T1000 (cell line): ENCODE measurements around the gene THSD7A.

Experiments used
- DNase-seq: peaks from one replicate; lab custom pipeline; 2025; ENCODE audit warnings: mixed read lengths; lab: John Stamatoyannopoulos, UW

The THSD7A gene

DNA sequence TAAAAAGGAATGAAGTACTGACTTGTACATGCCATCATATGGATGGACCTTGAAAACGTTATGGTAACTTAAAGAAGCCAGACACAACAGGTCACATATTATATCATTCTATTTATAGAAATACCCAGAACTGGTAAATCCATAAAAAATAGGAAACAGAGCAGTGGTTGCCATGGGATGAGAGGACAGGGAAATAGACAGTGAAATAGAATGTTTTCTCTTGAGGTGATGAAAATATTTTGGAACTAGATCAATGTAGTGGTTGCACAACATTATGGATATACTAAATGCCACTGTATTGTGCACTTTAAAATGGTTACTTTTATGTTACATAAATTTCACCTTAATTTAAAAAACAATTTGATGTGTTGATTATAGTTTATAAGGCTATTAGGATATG, 318.5 kb downstream of the THSD7A start:
- DNase-seq: no peak

GRCh38 chr7:11507929-11508328, 324.1 kb downstream of the THSD7A start:
- no peak for DNase-seq

DNA sequence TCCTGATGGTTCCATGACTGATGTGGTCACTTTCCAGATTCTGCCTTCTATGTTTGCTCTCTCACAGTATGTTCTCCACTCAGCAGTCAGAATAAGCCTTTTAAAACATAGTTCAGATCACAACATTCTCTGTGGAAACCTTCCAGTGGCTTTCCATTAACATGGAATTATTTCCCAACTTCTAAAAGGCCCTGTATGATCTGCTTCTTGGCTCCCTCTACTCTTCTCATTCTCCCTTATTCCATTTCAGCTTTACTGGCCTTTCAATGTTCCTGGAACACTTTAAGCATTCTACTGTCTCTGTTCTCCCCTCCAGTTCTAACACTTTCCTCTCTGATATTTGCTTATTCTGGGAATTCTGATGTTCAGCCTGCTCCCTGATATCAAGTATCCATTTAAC, 325.6 kb downstream of the THSD7A start:
- no peak for DNase-seq

DNA sequence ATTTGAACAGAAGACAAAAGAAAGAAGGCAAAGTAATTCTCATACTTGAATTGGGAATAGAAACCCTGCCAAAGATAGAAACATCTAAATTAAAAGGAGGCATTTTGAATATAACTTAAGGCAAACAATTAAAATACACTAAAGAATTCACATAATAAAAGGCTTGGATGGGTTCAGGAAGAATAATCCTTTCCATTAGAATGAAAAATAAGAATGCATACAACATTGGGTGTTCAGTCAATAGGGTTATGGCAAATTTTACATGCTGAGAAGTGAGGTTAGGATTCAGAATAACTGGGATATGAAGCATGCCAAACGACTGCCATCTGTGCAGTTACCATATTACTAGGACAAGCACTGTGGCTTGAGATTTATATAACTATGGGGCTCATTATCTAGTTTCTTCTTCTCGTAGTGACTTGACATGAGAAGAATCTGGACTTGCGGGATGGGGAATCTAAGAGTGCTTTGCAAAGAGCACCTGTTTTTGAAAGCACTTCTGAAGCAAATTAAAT, 326.5 kb downstream of the THSD7A start:
- no peak for DNase-seq

- no peak for DNase-seq
These were observed 339.7 kb downstream of the THSD7A start for GRCh38 chr7:11492307-11492706.

DNA sequence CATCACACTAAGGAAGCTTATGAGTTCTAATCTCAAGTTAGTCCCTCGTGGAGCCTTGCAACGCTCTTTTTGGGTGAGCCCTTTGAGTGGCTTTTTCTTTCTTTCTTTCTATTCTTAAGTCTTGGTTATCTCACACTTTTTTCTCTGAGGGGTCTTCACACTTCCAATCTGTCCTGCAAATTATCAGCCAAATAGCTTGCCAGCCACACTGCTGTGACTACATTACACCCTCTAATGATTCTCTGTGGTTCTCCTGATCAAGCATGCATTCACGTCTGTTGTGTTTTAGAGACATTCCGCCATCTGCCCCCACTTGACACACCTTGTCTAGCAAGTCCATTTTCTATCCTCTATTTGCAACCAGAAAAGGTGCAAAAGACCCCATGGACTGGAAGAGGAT, 340.2 kb downstream of the THSD7A start:
- DNase-seq: no peak

- DNase-seq: no peak
These were observed 342.7 kb downstream of the THSD7A start for GRCh38 chr7:11489280-11489679.

DNA sequence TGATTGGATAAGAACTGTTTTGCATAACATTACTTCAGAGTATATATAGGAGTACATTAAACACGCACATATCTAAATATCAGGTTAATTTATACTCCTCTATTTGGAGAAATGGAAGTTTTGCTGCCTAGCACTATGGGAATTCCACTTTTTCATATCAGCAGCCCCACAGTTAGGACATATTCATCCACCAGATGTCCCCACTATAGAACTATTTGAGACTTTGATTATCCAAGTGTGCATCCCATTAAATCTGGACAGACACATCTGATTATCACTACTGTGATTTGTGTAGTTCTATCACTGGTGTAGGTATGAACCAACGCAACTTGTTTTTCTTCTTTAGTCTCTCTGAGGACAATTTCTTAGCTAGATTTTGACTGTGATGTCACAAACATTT, 345.7 kb downstream of the THSD7A start:
- DNase-seq: no peak

DNA sequence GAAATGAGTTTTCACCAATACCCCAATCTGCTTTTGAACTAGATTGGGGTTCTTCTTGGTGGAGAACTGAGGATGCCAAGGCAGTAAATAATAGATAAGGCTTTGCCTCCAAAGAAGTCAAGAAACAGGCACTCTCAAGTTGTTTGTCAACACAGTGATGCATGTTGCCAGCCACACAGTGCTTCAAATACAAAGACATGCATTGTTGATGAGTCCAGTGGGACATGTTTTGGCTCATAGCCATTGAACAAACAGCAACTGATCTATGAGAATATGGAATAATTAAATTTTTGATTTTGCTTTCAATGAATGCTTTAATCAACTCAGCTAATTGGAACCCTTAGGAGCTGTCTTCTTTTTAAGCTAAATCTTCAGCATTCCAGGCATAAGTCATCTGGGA, 346.4 kb downstream of the THSD7A start:
- DNase-seq: no peak

DNA sequence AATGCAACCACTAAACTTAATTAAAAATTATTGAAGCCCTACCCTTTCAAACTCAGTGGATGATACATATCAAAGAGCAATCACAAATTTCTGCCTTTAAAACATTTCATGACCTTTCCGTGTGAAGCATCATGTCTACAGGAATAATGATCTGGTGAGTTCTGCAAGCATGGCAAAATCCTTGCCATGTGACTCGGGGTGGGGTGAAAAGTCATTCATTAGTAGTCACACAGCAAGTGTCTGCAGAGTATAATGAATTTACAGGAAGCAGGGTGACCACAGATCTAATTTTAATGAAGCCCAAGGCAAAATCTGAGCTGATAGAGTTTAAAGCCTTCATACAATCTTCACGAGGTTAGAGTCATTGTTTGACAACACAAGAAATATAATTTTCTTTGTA, 351.9 kb downstream of the THSD7A start:
- no peak for DNase-seq

- no peak for DNase-seq
These were observed 353.1 kb downstream of the THSD7A start for GRCh38 chr7:11478882-11479281.

GRCh38 chr7:11478426-11478825, 353.6 kb downstream of the THSD7A start:
- no peak for DNase-seq

DNA sequence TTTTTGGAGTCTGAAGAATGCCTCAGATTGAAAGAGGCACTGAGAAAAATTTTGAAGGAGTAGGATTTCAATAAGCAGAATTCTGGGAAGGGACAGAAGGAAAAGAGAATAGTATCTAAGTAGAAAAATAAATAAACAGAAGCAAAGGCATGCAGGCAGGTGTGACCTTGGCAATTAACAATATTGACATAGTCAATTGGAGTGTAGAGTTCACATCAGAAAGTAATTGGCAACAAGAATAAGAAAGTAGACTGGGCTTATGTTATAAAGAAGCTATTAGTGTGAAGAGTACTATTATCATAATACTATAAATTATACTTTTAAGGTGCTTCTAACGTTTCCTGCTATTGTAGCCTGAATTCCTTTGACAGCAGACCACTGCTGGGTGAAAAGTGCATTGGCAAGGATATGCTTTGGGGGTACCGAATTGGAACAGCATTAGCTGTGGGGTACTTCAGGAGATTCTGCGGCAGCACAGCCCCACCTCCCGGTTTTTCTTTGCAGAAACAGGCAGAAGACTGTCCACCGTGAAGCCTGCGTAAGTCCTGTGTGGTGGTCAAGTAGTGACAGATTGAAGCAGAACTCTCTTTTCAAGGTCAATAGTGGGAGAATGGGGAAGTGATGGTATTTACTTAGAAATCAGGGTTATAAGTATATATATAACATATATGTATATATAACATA, 357.0 kb downstream of the THSD7A start:
- DNase-seq: no peak

- no peak for DNase-seq
These were observed 358.1 kb downstream of the THSD7A start for GRCh38 chr7:11473807-11474424.

DNA sequence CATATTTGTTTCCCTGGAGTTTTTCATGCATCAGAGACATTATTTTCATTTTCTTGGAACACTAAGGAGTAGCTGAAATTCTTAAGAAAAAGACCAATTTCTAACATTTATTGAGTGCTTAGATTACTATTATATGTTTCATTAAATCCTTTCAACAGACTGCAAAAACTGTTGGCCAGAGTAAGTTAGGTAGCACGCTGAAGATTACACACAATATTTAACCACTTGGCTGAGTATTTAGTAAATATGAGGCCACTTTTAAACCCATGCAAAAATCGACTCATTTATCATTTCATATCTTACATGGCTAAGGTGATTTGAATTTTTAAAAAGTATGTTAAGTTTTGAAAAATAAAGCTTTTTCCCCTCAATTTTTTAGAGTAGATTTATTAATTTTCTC, 358.8 kb downstream of the THSD7A start:
- DNase-seq: no peak

DNA sequence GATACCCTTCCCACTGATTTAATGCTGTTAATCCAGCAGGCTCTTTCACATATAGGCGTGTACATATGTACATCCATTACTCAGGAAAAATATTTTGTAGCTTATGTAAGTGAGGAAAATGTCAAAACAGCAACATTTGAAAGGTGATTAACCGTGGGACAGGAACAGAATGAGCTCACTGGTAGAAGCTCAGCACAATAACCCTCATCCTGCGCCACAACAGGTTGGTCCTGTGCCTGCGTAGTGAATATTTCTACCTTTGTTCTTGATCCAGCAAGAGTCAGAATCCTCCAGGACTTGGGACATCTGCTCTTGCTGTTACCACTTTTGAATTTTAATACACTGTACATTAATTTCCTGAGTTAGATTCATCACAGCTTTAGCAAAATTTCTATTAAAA, 359.4 kb downstream of the THSD7A start:
- no peak for DNase-seq

DNA sequence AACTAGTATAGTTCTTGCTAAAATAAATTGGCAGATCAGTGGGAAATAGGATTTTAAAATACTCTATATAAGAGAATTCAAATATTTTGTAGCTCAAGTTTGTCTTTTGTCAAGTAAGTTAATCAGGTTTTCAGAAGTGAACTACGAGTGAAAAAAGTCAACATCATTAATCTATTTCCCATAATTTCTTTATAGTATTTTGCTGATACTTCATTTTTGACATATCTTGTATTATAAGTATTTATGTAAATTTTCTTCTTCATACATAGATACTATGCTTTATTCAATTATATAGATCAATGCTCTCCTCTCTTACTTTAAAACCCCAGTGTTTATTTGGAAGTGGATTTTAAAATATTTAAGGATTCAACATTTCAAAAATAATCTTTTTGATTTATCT, 360.7 kb downstream of the THSD7A start:
- DNase-seq: no peak

DNA sequence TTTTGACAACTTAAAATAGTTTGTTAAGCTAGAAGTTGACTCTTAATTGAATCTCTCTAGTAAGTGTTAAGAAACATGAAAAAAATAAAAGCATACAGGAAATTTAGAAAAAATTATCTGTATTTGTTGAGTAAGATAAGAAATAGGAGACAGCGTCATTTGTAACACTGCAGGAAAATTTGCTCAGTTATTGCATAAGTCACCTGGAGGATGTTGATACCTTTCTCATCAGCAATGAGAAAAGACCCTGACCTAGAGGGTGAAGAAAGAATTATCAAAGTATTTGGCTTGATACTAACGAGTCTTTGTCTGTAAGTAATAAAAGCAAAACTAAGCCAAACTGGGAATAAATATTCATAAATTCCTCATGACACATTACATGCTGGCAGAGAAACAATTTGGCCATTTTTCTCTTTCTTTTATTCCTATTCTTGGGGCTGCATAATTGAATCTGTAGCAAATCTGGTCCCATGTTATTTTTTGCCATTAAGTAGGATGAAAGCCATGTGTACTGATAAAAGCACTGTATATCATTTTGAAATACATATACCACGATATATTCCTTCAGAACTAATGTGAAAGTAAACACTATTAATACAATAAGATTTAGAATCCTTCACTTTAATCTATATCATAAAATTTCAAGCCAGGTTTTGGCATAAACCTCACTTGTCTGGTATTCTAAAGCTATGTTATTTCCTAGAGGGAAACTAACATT, 362.8 kb downstream of the THSD7A start:
- DNase-seq: no peak

DNA sequence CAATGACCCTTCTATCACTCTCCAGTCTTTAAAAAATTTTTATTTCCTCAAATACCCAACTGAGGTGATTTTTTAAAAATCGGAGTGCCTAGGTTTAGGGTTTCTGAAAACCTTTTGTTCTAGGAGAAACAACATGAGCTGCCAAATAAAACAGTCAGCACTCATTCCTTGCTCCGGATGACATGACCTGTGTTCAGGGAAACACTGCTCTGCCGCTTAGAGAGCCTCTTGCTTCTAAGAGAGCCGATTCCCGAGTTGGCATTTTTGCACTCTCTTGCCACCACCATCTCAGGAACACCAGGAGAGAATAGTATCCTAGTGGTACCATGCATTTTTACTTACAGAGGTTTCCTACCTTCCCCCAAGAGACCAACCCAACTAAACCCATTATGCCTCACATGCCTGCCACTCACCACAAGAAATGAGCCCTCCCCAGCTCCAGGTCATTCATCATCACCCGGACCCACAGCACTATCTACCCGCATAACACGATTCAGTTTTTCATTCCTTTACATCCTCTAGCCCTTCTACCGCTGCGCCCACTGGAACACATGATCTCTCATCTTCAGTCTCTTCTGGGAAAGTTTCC, 365.4 kb downstream of the THSD7A start:
- DNase-seq: no peak

GRCh38 chr7:11464624-11465023, 367.4 kb downstream of the THSD7A start:
- no peak for DNase-seq

DNA sequence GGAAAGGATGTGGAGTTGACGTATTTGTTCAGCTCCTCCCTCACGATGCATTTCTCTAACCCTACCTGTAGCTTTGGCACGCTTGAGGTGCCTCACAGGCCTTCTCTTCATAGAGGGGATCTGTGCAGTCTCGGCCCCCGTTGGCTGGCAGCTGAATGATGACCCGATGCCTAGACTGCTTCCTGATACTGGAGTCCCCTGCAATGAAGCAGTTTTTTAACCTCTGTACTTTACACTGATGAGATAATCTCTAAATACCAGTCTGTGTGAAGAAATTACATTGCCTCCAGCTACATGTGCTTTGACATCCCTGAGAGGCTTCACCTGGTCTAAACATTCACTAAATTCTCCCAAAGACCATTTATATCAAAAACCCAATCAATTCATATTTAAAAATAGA, 370.1 kb downstream of the THSD7A start:
- no peak for DNase-seq

DNA sequence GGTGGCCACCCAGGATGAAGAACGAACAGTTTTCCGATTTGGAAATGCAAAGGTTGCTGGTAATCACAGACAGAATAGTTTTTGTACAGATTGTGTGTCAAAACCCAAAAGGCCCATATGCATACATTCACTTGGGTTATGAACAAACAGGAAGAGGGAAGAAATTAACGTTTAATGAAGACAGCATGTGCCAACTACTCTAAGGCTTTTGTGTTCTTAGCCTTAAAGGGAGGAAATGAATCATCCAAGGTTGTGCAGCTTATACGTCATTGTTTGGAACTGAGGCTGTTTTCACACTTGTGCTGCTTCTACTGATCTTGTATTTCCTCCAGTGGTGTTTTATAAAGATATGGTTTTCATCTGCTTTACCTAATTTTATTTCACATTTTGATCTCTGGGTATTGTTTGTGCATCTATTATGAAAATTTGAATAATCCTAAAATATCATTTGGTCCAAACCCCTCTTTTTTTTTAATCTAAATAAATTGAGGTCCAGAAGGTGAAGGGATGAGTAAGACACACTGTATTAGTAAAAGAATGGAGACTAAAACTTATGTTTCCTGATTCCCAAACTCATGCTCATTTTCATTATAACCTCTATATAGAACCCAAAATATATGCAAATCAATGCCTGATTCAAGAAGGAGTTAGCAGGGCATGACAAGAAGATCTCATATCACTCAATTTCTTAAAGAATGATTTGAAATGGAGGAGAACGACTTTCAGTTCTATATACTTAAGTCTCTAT, 373.1 kb downstream of the THSD7A start:
- no peak for DNase-seq
